SK-N-SH (cell line): ENCODE results near the gene ADAP1.

Experiments
- FOXJ3 ChIP-seq: sonication (generic); formaldehyde crosslinking; IDR thresholded peaks from 2 replicates; pipeline ENCODE4 v1.5.1; 2020; ENCODE audit warnings: mild to moderate bottlenecking, missing genetic modification reagents
- GATA2 ChIP-seq: sonication (generic); formaldehyde crosslinking; IDR thresholded peaks from 2 replicates; pipeline ENCODE4 v1.5.0; 2020; ENCODE audit warnings: mild to moderate bottlenecking, missing genetic modification reagents
- JUND ChIP-seq: IDR thresholded peaks from 2 replicates; pipeline ENCODE4 v1.4.0; 2012
- TF ChIP-seq, protein P1 (sequence below): fragments of 200-600 bp; sonication (generic); IDR thresholded peaks from 2 replicates; pipeline ENCODE4 v1.6.1; 2017; ENCODE audit warnings: antibody characterized with exemption, mild to moderate bottlenecking, moderate library complexity
- TF ChIP-seq, protein P2 (sequence below): IDR thresholded peaks from 2 replicates; pipeline ENCODE4 v1.4.0; 2012; ENCODE audit warnings: low read depth

GRCh38 chr7:972110-972509 is 17.6 kb upstream of the ADAP1 start:
- TF ChIP-seq, protein P1, sequence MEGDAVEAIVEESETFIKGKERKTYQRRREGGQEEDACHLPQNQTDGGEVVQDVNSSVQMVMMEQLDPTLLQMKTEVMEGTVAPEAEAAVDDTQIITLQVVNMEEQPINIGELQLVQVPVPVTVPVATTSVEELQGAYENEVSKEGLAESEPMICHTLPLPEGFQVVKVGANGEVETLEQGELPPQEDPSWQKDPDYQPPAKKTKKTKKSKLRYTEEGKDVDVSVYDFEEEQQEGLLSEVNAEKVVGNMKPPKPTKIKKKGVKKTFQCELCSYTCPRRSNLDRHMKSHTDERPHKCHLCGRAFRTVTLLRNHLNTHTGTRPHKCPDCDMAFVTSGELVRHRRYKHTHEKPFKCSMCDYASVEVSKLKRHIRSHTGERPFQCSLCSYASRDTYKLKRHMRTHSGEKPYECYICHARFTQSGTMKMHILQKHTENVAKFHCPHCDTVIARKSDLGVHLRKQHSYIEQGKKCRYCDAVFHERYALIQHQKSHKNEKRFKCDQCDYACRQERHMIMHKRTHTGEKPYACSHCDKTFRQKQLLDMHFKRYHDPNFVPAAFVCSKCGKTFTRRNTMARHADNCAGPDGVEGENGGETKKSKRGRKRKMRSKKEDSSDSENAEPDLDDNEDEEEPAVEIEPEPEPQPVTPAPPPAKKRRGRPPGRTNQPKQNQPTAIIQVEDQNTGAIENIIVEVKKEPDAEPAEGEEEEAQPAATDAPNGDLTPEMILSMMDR: no peak
- no peak for TF ChIP-seq GATA2 (CRISPR knock-in tag)
- TF ChIP-seq JUND: no peak
- TF ChIP-seq FOXJ3 (CRISPR knock-in tag): no peak
- TF ChIP-seq, protein P2, sequence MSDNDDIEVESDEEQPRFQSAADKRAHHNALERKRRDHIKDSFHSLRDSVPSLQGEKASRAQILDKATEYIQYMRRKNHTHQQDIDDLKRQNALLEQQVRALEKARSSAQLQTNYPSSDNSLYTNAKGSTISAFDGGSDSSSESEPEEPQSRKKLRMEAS: no peak
